Right renal cortex interstitium (tissue), 3 donors: Measurements from ENCODE around the gene RBMS3. TPM values are rescaled to one million over a fixed set of nuclear protein-coding genes. Genes with fewer than 3 reads are reported as not detected.

Experiments
- DNase-seq, 3 donors: peaks; one replicate each; pipeline ENCODE4 v3.0.0-alpha.2; 2013; ENCODE audit warnings: low read depth in 3 of 3, low spot score in 2 of 3
- polyA plus RNA-seq, 3 donors: library from polyadenylated mRNA; unstranded; fragments of 120-200 nt; gene quantifications; one replicate each; pipeline ENCODE4 v1.2.1, GENCODE V29; 2013; ENCODE audit not compliant: insufficient read length in 3 of 3

RBMS3 gene
- polyA plus RNA-seq, 3 donors: 11.6 to 15.4 (median 12.5) TPM

DNA sequence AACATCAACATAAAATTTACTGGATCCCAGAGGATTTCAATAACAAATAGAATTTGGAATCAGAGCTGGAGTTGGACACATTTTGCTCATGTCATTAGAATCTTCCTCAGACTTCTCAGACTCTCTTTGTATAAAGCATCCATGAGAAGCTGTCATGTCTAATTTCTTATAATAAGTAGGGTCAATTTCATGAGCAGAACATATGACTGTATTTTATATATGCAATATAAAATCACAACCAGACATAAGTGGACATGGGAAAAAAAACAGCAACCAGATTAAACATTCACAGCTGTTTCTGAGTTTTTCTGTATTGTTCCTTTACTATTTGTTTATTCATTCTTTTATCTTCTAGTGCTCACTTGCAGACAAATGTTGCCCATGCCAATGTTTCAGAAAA lies 325.5 kb downstream of the RBMS3 start:
- no peak for DNase-seq

- no peak for DNase-seq
Measured at GRCh38 chr3:29608414-29609327, 327.8 kb downstream of the RBMS3 start.

DNA sequence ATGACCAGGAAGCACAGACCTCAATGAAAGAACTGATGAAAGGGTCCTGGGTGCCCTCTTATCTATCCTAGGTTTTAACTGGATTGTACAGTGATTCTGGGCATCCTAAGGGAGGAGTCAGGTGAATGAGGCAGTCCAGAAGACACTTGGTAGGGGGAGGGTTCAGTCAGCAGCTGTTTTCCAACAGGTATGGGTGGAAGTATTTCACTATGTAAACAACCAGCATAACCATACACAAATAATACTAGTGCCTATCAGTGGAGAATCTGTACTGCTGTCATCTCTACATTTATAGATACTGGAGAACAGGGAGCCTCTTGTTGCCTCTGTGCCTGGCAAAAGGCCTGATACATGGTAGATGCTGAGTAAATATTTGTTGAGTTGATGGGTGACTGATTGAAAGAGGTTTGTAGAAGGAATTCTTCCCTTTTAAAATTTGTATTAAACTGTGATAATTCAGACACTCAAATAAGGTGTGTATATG lies 328.5 kb downstream of the RBMS3 start:
- DNase-seq: no peak

GRCh38 chr3:29610781-29611180 lies 329.9 kb downstream of the RBMS3 start:
- no peak for DNase-seq

DNA sequence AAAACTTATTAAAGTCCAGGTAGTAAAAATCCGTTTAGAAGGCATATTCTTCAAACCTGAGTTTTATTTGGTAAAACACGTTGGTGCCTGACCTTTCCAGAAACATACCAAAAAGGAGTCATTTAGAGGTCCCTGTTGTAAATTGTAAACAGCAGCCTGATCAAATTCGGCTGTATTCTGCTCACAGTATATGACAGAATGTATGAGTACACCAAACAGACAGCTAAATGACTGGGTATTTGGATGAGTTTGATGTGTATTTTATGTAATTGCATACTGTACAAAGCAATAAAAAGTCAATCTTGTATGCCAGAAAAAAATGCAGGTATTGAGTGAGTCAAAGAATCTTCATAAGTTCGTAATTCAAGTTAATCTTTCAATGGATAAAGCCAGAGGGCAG lies 330.4 kb downstream of the RBMS3 start:
- DNase-seq: no peak

DNA sequence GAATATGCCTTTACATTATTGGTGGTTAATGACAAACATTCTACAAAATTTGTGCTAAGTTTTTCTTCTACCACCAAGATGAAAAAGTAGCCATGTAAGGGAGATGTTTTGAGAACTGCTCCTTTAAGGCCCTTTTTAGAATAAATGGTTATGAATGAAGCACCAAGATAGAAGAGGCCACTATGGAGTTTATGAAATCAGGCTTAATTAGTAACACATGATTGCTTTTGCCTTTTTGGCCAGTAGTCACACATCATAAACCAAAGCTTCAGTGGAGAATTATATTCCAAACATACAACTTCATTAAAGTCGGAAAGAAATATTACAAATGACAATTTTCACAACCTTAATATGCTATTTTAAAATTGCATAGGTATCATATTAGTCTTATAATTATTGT lies 331.7 kb downstream of the RBMS3 start:
- no peak for DNase-seq

- DNase-seq: no peak
Measured at GRCh38 chr3:29614954-29615353, 334.1 kb downstream of the RBMS3 start.

DNA sequence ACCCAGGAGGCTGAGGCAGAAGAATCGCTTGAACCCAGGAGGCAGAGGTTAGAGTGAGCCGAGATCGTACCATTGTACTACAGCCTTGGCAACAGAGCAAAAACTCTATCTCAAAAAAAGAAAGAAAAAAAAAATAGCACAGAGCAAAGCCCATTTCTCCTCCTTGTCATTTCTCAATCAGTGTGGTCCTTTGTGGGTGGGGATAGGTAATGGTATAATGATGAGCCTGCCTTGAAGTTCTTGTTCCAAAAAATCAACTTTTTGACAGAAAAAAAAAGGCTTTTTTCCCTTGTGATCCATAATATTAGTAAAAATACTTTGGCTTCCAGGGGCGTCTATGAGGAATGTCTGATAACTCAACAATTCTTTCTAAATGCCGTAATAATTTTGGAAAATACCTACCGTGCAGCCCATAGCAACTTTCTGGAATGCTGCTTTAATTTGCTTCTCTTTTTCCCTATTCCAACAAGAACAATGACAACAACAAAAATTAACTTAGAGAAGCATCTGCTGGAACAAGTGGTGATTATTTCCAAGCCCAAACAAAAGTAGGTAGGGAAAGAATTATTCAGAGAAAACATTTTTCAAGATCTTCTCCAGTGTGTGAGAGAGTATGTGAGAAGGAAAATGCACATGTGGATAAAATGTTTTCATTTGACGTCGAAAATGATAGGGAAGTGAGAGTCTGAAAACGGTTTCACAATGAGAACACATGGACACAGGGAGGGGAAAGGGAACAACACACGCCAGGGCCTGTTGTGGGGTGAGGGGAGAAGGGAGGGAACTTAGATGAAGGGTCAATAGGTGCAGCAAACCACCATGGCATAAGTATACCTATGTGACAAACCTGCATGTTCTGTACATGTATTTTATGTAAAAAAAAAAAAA lies 337.8 kb downstream of the RBMS3 start:
- DNase-seq: no peak

DNA sequence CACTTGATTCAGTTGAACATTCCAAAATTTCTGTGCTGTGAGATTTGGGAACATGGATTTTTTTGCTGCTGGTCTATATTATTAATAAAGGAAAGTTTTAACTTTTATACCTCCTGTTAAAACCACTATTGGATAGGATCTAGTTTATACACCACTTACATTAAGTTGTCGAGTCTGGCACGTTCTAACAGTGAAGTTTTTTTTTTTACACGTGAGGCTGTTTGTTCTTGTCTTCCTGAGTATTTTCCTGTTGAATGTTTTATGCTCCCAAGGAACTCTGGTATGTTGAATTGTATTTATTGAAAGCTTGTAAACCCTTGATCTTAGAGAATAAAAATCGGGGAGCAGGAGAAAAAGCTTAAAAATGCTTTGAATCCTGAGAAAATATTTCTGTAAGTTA lies 338.8 kb downstream of the RBMS3 start:
- no peak for DNase-seq

GRCh38 chr3:29627136-29628117 lies 346.6 kb downstream of the RBMS3 start:
- no peak for DNase-seq

GRCh38 chr3:29628795-29629194 lies 347.9 kb downstream of the RBMS3 start:
- no peak for DNase-seq

DNA sequence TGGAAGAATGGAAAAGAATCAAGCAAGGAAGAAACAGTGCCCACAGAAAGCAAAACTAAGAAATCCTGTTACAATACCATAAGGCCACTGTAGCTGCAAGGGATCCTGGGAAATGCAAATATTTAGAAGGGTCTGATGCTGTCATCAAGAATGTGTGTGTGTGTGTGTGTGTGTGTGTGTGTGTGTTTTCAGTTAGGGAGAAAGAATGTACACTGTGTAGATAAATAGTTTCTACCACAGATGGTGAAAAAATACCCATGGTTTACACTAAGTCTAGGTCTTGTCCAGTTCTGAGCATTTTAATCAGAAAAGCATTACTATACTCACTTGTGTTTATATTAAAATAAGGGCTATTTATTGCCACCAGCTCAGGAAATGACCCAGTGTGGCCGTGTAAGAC lies 355.0 kb downstream of the RBMS3 start:
- no peak for DNase-seq

DNA sequence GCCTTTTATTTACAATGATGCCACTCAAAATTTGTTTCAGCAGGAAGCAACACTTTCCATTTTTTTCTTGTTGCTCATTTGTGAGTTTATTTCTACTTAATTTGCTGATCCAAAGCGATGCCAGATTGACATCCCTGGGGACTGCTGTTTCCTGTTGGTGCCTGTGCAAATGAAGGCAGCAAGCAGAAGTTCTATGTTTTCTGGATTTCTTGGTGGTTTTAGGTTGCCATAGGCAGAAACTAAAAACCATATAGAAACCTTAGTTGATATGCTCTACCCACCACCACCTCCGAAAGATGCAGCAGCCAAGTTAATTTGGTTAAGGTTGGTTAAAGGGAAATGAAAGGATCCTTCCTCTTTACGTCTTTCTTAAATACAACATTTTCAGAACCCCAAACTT lies 356.2 kb downstream of the RBMS3 start:
- DNase-seq: no peak

- no peak for DNase-seq
Measured at GRCh38 chr3:29639578-29640290, 358.9 kb downstream of the RBMS3 start.

GRCh38 chr3:29642393-29643033 lies 361.6 kb downstream of the RBMS3 start:
- DNase-seq: no peak

DNA sequence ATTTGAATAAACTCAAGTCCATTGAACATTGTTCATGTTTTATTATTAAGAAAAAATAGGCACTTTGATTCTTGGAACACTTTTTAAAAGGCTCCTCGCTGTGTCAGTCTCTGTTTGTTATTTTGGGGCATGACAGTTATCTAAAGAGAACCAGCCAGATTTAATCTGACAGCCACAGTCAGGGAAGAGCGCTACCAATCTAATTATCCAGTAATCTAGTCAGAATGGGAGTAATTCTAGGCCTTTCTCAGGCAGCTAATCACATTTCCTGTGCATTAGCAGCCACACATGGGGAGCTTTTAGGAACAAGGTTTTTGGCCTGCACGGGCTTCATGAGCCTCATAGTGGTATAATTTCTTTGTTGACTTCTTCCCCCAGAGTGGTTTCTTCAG lies 362.2 kb downstream of the RBMS3 start:
- no peak for DNase-seq

DNA sequence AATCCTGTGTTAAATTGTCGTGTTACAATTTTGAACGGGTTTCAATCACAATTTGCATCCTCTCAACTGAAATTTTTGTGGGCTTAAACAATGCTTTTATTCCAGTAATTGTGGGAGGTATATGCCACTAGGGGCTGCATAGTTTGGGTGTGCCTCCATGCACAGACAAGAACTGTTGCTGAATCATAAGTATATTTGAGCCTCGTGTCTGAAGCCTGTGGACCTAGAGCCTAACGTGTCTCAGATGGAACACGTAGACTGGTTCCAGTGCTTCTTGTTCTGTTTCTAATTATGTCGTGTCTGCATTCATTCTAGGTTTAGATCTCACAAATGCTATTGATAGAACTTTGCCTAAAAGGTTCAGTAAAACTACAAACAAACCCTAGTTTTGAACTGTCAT lies 363.4 kb downstream of the RBMS3 start:
- DNase-seq: no peak

GRCh38 chr3:29644956-29645636 lies 364.2 kb downstream of the RBMS3 start:
- no peak for DNase-seq

GRCh38 chr3:29646043-29646442 lies 365.2 kb downstream of the RBMS3 start:
- DNase-seq: no peak
